Ovary (tissue), 3 donors: ENCODE results near the gene JPH3.

Source experiments
- CTCF ChIP-seq, 3 donors: fragments of 450-650 bp in 2 of 3; fragments of 200-600 bp in 1 of 3; IDR thresholded peaks; one replicate each; pipeline versions ENCODE4 v1.5.1 to v1.8.0; 2016 to 2022; ENCODE audit warnings: antibody characterized with exemption in 3 of 3, mild to moderate bottlenecking in 1 of 3
- EP300 ChIP-seq: sonication (generic); formaldehyde crosslinking; IDR thresholded peaks from one replicate; pipeline ENCODE4 v1.6.1; 2017; ENCODE audit warnings: antibody characterized with exemption
- donor health status: DM: no; HTN: no; CAD: no.

- TF ChIP-seq CTCF (IDR thresholded peaks at IDR 0.05) (no peak), EP300 (no peak)
Measured at GRCh38 chr16:87692756-87693155, 90.4 kb downstream of the JPH3 start.
